ENCODE results near the gene MYO7B.

DNA sequence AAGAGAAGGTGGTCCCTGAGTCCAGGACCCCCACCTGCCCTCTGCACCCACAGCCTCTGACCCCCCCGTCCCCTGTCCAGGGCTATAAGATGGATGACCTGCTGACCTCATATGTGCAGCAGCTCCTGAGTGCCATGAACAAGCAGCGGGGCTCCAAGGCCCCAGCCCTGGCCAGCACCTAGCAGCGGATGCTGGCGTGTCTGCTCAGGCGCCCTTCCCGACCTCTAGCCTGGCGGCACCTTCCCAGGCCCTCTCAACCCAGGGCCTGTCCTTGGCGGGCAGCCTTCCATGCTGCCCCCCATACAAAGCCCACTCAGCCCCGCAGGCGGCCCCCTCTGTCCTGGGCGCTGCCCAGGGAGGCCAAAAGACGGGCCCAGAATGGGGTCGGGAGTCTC is 101.8 kb downstream of the MYO7B start:
- TF ChIP-seq CTCF (IDR thresholded peaks at IDR 0.05; ENCODE audit: low read depth, low read length) (no peak), EZH2phosphoT487 (IDR thresholded peaks at IDR 0.05; ENCODE audit: low read depth) (no peak)

Measured in OCI-LY3 (cell line).